Myocyte (in vitro differentiated cells): Measurements from ENCODE around the gene TBC1D24. TPM values are rescaled to one million over a fixed set of nuclear protein-coding genes. Genes with fewer than 3 reads are reported as not detected.
"Not testable (repeated sequence)": the region's sequence is repeated elsewhere in the genome, so short reads cannot be mapped to it uniquely, and the experiment has no call there.

Experiments
- DNase-seq: peaks from one replicate; pipeline ENCODE4 v3.0.0-alpha.2; 2012; ENCODE audit warnings: low read depth
- polyA plus RNA-seq: library from polyadenylated mRNA; unstranded; fragments of >200 nt; gene quantifications from one replicate; pipeline ENCODE4 v1.2.1, GENCODE V29; 2012; ENCODE audit warnings: missing spikeins
- total RNA-seq: library from RNA; depleted of rRNA; stranded (reverse); fragments of >200 nt; gene quantifications from 2 replicates; pipeline ENCODE4 v1.2.3, GENCODE V29; 2014

TBC1D24 gene
- total RNA-seq, result 27.6 and 46.3 TPM in 2 replicates
- polyA plus RNA-seq, result 11.1 TPM

- peak; percentile 84 for DNase-seq
Measured at GRCh38 chr16:2474877-2475412, at the start of gene TBC1D24. Gene TBC1D24 (plus strand): TSS chr16:2475127. CDS start chr16:2496149, 21,022 bp downstream.

GRCh38 chr16:2425825-2426430, 49.0 kb upstream of the TBC1D24 start:
- no peak for DNase-seq

GRCh38 chr16:2426941-2427361, 48.0 kb upstream of the TBC1D24 start:
- DNase-seq, result no peak

GRCh38 chr16:2427526-2427925, 47.4 kb upstream of the TBC1D24 start:
- no peak for DNase-seq

GRCh38 chr16:2428051-2428783, 46.7 kb upstream of the TBC1D24 start:
- peak; percentile 22 for DNase-seq

- no peak for DNase-seq
Measured at GRCh38 chr16:2428784-2429033, 46.2 kb upstream of the TBC1D24 start.

GRCh38 chr16:2429034-2429770, 45.7 kb upstream of the TBC1D24 start, which contains the start of gene CCNF:
Gene CCNF (plus strand): TSS chr16:2429447. CDS start chr16:2429482, 35 bp downstream.
- DNase-seq, result peak; percentile 96

GRCh38 chr16:2429771-2430663, 44.9 kb upstream of the TBC1D24 start:
- peak; percentile 10 for DNase-seq

- no peak for DNase-seq
Measured at GRCh38 chr16:2432286-2432685, 42.6 kb upstream of the TBC1D24 start.

- DNase-seq, result no peak
Measured at GRCh38 chr16:2432801-2433505, 42.0 kb upstream of the TBC1D24 start.

- not testable (repeated sequence) for DNase-seq
Measured at GRCh38 chr16:2435236-2435635, 39.7 kb upstream of the TBC1D24 start.

- no peak for DNase-seq
Measured at GRCh38 chr16:2436110-2436509, 38.8 kb upstream of the TBC1D24 start.

- no peak for DNase-seq
Measured at GRCh38 chr16:2437032-2437790, 37.7 kb upstream of the TBC1D24 start.

GRCh38 chr16:2438121-2438520, 36.8 kb upstream of the TBC1D24 start:
- no peak for DNase-seq

- no peak for DNase-seq
Measured at GRCh38 chr16:2439598-2439997, 35.3 kb upstream of the TBC1D24 start.

GRCh38 chr16:2441143-2441804, 33.7 kb upstream of the TBC1D24 start:
- not testable (repeated sequence) for DNase-seq

- DNase-seq, result peak; percentile 49
Measured at GRCh38 chr16:2443555-2443954, 31.4 kb upstream of the TBC1D24 start.

GRCh38 chr16:2447920-2448583, 26.9 kb upstream of the TBC1D24 start:
- no peak for DNase-seq
